ENCODE results near the gene CCDC191. TPM values are rescaled to one million over a fixed set of nuclear protein-coding genes. Genes with fewer than 3 reads are reported as not detected.
A peak's percentile ranks its signal among the peaks of the same experiment; 100 is the strongest.

CCDC191 gene
- polyA plus RNA-seq, 2 of the 4 experiments (the other 2 are of a cell fraction), result 2.5 to 5.0 TPM

- TF ChIP-seq, protein P1, sequence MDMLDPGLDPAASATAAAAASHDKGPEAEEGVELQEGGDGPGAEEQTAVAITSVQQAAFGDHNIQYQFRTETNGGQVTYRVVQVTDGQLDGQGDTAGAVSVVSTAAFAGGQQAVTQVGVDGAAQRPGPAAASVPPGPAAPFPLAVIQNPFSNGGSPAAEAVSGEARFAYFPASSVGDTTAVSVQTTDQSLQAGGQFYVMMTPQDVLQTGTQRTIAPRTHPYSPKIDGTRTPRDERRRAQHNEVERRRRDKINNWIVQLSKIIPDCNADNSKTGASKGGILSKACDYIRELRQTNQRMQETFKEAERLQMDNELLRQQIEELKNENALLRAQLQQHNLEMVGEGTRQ (IDR thresholded peaks at IDR 0.05), result no peak
These were observed 39.5 kb upstream of the CCDC191 start (continued) for GRCh38 chr3:114095796-114096195.

- TF ChIP-seq FOXS1 (CRISPR knock-in tag; IDR thresholded peaks at IDR 0.05), result no peak
- TF ChIP-seq, protein P2, sequence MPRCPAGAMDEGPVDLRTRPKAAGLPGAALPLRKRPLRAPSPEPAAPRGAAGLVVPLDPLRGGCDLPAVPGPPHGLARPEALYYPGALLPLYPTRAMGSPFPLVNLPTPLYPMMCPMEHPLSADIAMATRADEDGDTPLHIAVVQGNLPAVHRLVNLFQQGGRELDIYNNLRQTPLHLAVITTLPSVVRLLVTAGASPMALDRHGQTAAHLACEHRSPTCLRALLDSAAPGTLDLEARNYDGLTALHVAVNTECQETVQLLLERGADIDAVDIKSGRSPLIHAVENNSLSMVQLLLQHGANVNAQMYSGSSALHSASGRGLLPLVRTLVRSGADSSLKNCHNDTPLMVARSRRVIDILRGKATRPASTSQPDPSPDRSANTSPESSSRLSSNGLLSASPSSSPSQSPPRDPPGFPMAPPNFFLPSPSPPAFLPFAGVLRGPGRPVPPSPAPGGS (IDR thresholded peaks at IDR 0.05), result no peak
- TF ChIP-seq BHLHE40 (IDR thresholded peaks at IDR 0.05; ENCODE audit: low read depth, low read length), result no peak
- no peak for TF ChIP-seq TFCP2L1 (CRISPR knock-in tag; IDR thresholded peaks at IDR 0.05)
- TF ChIP-seq ESRRA (IDR thresholded peaks at IDR 0.05; ENCODE audit: borderline replicate concordance, low read length), result no peak
- FAIRE-seq (no peak), ATAC-seq (peak; percentile 71 to 79; a peak in 5 of 6 replicates), DNase-seq (ENCODE audit: low read depth in 1 of 2, low spot score in 1 of 2) (peak; percentile 30 to 58)
- Histone ChIP-seq H3K9me3 (no peaks in the 10 kb centered on the region), H3K4me3 (no peak overlapping the region), H3K27ac (no peak overlapping the region), H3K4me2 (no peak overlapping the region), H3K4me1 (no peaks in the 10 kb centered on the region)
- CTCF ChIA-PET, result no interaction called here
- POLR2A ChIA-PET, result no interaction called here
- WGBS (ENCODE audit: missing lambda C conversion rate), result 49% methylated on average over 2 of the region's 2 CpGs
These were observed 37.3 kb upstream of the CCDC191 start for GRCh38 chr3:114093596-114093995.

- no peaks in the 10 kb centered on the region for H3K9me3 ChIP-seq
- no peak for DNase-seq (ENCODE audit: low read depth in 1 of 2, low spot score in 1 of 2)
- H3K4me2 ChIP-seq, result no peak overlapping the region
- no peak overlapping the region for H3K4me3 ChIP-seq
- TF ChIP-seq TP53 (CRISPR knock-in tag; IDR thresholded peaks at IDR 0.05) (no peak), POLR2A (IDR thresholded peaks at IDR 0.05; ENCODE audit: low read length) (no peak), PHF8 (IDR thresholded peaks at IDR 0.05; ENCODE audit: borderline replicate concordance, low read depth) (no peak), ZSCAN20 (CRISPR knock-in tag; IDR thresholded peaks at IDR 0.05) (no peak), EHMT2 (IDR thresholded peaks at IDR 0.05; ENCODE audit: low read depth) (no peak), FOSL2 (IDR thresholded peaks at IDR 0.05) (no peak), FOSL2 (CRISPR knock-in tag; IDR thresholded peaks at IDR 0.05) (no peak)
- no peak for ATAC-seq
- 42% methylated on average over 3 of the region's 3 CpGs for WGBS (ENCODE audit: missing lambda C conversion rate)
- POLR2A ChIA-PET, result no interaction called here
- no peaks in the 10 kb centered on the region for H3K4me1 ChIP-seq
- no peak overlapping the region for H3K27ac ChIP-seq
- FAIRE-seq, result no peak
- CTCF ChIA-PET, result no interaction called here
These were observed 36.7 kb upstream of the CCDC191 start for GRCh38 chr3:114093016-114093380.

DNA sequence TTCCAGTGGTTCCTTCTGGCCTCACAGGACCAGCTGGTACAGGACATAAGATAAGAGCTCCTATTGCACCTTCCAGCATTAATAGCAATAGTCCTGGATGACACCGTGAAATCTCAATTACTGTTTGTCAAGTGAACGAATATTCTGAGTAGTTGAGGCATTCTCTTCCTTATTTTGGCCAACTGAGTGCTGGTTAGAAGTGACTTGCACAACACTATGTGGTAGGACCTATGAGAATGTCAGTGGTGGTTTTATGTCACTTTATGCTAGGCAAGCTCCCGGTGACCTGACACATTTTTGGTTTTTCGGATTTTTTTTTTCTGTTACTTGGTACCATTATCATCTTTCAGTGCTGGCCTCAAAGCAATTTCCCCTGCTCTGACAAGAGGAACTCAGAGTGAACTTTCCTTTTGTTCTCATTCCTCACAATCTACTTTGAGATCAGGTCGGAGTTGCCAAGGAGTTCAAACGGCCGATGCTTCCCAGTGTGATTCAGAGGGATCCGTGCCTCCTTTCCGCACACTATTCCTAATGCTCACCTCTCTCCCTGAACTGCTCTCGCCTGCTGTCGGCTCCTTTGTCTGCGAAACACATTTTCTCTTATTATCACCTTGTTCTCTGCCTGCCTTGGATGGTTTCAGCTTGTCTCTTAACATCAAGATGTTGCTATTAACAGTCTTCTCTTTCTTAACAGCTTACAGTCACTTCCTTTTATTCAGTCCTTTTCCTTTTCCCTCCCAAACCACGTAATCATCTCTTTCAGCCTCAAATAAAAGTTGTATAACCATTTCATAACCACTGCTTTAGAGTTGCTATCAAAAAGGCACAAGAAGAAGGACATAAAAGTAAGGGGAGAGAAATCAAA lies 36.1 kb upstream of the CCDC191 start:
- Histone ChIP-seq H3K27ac (no peak overlapping the region), H3K9me3 (no peaks in the 10 kb centered on the region), H3K4me2 (no peak overlapping the region), H3K4me3 (no peak overlapping the region), H3K4me1 (no peaks in the 10 kb centered on the region)
- WGBS (ENCODE audit: missing lambda C conversion rate), result 76% methylated on average over 13 of the region's 13 CpGs
- CTCF ChIA-PET, result no interaction called here
- no peak for FAIRE-seq
- no peak for ATAC-seq
- TF ChIP-seq MAZ (IDR thresholded peaks at IDR 0.05; ENCODE audit: borderline replicate concordance, low read depth, low read length) (no peak), RARB (CRISPR knock-in tag; IDR thresholded peaks at IDR 0.05) (no peak), HOXB5 (CRISPR knock-in tag; IDR thresholded peaks at IDR 0.05) (no peak), EP300 (IDR thresholded peaks at IDR 0.05) (no peak), EHMT2 (IDR thresholded peaks at IDR 0.05; ENCODE audit: low read depth) (no peak), MAFK (IDR thresholded peaks at IDR 0.05; ENCODE audit: partially characterized antibody) (no peak), CHD4 (IDR thresholded peaks at IDR 0.05; ENCODE audit: borderline replicate concordance) (no peak), GATA3 (IDR thresholded peaks at IDR 0.05; ENCODE audit: borderline replicate concordance) (no peak), CHD2 (IDR thresholded peaks at IDR 0.05; ENCODE audit: low read length, partially characterized antibody) (no peak), TP53 (CRISPR knock-in tag; IDR thresholded peaks at IDR 0.05) (no peak), FOSL2 (IDR thresholded peaks at IDR 0.05) (no peak), FOSL2 (CRISPR knock-in tag; IDR thresholded peaks at IDR 0.05) (no peak), HMGXB4 (CRISPR knock-in tag; IDR thresholded peaks at IDR 0.05; ENCODE audit: borderline replicate concordance) (no peak), KDM1A (IDR thresholded peaks at IDR 0.05; ENCODE audit: low read depth) (no peak), SMC3 (IDR thresholded peaks at IDR 0.05) (no peak), NFE2L2 (conservative IDR thresholded peaks at IDR 0.05; ENCODE audit: low read length) (no peak)
- TF ChIP-seq, protein P3, sequence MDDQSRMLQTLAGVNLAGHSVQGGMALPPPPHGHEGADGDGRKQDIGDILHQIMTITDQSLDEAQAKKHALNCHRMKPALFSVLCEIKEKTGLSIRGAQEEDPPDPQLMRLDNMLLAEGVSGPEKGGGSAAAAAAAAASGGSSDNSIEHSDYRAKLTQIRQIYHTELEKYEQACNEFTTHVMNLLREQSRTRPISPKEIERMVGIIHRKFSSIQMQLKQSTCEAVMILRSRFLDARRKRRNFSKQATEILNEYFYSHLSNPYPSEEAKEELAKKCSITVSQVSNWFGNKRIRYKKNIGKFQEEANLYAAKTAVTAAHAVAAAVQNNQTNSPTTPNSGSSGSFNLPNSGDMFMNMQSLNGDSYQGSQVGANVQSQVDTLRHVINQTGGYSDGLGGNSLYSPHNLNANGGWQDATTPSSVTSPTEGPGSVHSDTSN (IDR thresholded peaks at IDR 0.05), result no peak
- POLR2A ChIA-PET, result no interaction called here
- no peak for DNase-seq (ENCODE audit: low read depth in 1 of 2, low spot score in 1 of 2)

Data from A549 (cell line).